GM12878 (cell line): ENCODE data around the gene SCRN1.

Experiments
- BHLHE40 ChIP-seq, 2 experiments: fragments of 450-650 bp in 1 of 2; IDR thresholded peaks; 2 replicates each; pipeline ENCODE4 v1.6.1; 2011 to 2017; ENCODE audit warnings: low read depth in 2 of 2, borderline replicate concordance in 1 of 2, improper control_type of control experiment in 1 of 2, low read length in 1 of 2, mild to moderate bottlenecking in 1 of 2
- CEBPB ChIP-seq, 2 experiments: fragments of 150-350 bp in 1 of 2; IDR thresholded peaks; 2 replicates each; pipeline ENCODE4 v1.6.1; 2012 to 2014; ENCODE audit warnings: low read depth in 2 of 2, low read length in 2 of 2, borderline replicate concordance in 1 of 2, inconsistent platforms in 1 of 2
- PML ChIP-seq: IDR thresholded peaks from 2 replicates; pipeline ENCODE4 v1.6.1; 2012; ENCODE audit warnings: low read length, inconsistent platforms
- POLR2AphosphoS5 ChIP-seq: IDR thresholded peaks from 2 replicates; pipeline ENCODE4 v1.6.1; 2011; ENCODE audit warnings: mild to moderate bottlenecking, low read length, inconsistent platforms
- SP1 ChIP-seq: IDR thresholded peaks from one replicate; pipeline ENCODE4 v1.6.1; 2011; ENCODE audit warnings: low read depth, low read length
- TF ChIP-seq, protein P1 (sequence below), 3 experiments: IDR thresholded peaks in 2 of 3; conservative IDR thresholded peaks in 1 of 3; 2 replicates each; pipeline ENCODE4 v1.5.1; 2011; ENCODE audit warnings: low read depth in 3 of 3, low read length in 3 of 3, mild to moderate bottlenecking in 3 of 3, control low read depth in 2 of 3, moderate library complexity in 2 of 3, inconsistent platforms in 1 of 3, mixed read lengths in 1 of 3; ENCODE audit not compliant: control insufficient read depth in 2 of 3, insufficient read depth in 1 of 3; ENCODE audit errors: extremely low read depth in 1 of 3

DNA sequence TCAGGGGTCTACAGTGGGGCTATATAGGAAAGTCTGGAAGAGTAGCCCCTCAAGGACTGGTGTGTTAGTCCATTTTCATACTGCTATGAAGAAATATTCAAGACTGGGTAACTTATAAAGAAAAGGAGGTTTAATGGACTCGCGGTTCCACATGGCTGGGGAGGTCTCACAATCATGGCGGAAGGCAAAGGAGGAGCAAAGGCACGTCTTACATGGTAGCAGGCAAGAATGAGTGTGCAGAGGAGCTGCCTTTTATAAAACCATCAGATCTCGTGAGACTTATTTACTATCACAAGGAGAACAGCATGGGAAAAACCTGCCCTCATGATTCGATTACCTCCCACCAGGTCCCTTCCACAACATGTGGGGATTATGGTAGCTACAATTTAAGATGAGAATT, 33.9 kb upstream of the SCRN1 start:
- TF ChIP-seq POLR2AphosphoS5, result no peak
- TF ChIP-seq, protein P1, sequence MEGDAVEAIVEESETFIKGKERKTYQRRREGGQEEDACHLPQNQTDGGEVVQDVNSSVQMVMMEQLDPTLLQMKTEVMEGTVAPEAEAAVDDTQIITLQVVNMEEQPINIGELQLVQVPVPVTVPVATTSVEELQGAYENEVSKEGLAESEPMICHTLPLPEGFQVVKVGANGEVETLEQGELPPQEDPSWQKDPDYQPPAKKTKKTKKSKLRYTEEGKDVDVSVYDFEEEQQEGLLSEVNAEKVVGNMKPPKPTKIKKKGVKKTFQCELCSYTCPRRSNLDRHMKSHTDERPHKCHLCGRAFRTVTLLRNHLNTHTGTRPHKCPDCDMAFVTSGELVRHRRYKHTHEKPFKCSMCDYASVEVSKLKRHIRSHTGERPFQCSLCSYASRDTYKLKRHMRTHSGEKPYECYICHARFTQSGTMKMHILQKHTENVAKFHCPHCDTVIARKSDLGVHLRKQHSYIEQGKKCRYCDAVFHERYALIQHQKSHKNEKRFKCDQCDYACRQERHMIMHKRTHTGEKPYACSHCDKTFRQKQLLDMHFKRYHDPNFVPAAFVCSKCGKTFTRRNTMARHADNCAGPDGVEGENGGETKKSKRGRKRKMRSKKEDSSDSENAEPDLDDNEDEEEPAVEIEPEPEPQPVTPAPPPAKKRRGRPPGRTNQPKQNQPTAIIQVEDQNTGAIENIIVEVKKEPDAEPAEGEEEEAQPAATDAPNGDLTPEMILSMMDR (IDR thresholded peaks at IDR 0.05 in 2 of 3, conservative IDR thresholded peaks at IDR 0.05 in 1 of 3; ENCODE audit: control insufficient read depth in 2 of 3, extremely low read depth in 1 of 3, insufficient read depth in 1 of 3, low read depth in 3 of 3, low read length in 3 of 3), result no peak
- TF ChIP-seq SP1, result no peak
- TF ChIP-seq PML, result no peak
- TF ChIP-seq BHLHE40 (IDR thresholded peaks at IDR 0.05; ENCODE audit: borderline replicate concordance in 1 of 2, low read depth in 2 of 2, low read length in 1 of 2), result no peak
- TF ChIP-seq CEBPB (IDR thresholded peaks at IDR 0.05; ENCODE audit: borderline replicate concordance in 1 of 2, low read depth in 2 of 2, low read length in 2 of 2), result no peak
